DND-41 (cell line): ENCODE data around the gene ZCCHC14.
"Not testable (repeated sequence)": the region's sequence is repeated elsewhere in the genome, so short reads cannot be mapped to it uniquely, and the experiment has no call there.

Source experiments
- CTCF ChIP-seq: IDR thresholded peaks from 2 replicates; pipeline ENCODE4 v1.5.1; 2012; ENCODE audit warnings: borderline replicate concordance, low read length, moderate library complexity, mild to moderate bottlenecking; ENCODE audit not compliant: poor library complexity, severe bottlenecking; ENCODE audit errors: extremely low read depth
- EZH2 ChIP-seq: IDR thresholded peaks from 3 replicates; pipeline ENCODE4 v1.6.1; 2012; ENCODE audit warnings: borderline replicate concordance, low read depth, mild to moderate bottlenecking, moderate library complexity, low read length, inconsistent platforms; ENCODE audit not compliant: severe bottlenecking

- TF ChIP-seq CTCF, EZH2: not testable (repeated sequence)
Measured at GRCh38 chr16:87488960-87489359, 3.9 kb downstream of the ZCCHC14 start.
